ENCODE data around the gene RAB27B.
"Not testable (repeated sequence)": the region's sequence is repeated elsewhere in the genome, so short reads cannot be mapped to it uniquely, and the experiment has no call there.

Gene RAB27B

DNA sequence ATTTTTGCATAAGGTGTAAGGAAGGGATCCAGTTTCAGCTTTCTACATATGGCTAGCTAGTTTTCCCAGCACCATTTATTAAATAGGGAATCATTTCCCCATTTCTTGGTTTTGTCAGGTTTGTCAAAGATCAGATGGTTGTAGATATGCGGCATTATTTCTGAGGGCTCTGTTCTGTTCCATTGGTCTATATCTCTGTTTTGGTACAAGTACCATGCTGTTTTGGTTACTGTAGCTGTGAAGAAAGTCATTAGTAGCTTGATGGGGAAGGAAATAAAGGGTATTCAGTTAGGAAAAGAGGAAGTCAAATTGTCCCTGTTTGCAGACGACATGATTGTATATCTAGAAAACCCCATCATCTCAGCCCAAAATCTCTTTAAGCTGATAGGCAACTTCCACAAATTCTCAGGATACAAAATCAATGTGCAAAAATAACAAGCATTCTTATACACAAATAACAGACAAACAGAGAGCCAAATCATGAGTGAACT is 7.4 kb upstream of the RAB27B start:
- not testable (repeated sequence) for DNase-seq

DNA sequence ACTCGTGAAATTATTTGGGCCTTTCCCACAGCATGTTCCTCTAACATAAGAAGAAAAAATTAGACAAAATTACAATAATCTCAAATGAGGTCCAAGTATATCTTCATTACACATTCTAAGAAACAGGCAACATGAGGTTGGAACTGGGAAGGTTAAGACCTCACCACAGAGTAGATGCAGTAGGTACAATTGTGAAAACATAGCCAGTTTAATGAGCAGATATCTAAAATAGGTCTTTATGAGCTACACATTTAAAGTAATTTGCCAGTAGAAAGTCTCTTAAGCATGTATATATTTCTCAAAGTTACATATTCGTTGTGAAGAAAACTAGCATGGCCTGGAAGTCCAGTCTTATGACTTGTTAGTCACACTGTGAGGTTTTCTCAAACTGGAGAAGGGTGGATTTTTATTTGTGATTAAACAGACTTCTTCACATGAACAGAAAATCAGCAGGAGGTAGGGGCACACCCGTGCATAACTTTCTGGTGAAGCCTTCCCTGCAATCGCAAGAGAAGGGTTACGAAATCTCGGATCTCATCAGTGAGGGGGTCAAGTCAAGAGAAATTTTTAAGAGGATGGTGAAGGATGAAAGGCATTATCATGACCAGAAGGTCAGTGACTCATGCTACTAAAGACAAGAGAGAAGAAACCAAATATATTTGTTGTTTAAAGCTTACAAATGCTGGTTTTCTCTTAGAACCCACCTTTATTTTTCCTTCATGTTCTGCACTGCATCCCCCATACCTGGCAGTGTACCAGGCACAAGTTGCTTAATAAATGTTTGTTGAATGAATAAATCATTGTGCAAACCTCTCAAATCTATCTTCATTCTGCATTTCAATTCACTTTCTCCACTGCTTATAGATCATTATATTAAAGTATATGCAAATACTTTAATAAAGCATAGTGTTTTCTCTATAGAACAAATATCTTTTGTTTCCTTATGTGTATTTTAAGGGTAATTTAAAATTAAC is 5.1 kb upstream of the RAB27B start:
- no peak for DNase-seq

DNA sequence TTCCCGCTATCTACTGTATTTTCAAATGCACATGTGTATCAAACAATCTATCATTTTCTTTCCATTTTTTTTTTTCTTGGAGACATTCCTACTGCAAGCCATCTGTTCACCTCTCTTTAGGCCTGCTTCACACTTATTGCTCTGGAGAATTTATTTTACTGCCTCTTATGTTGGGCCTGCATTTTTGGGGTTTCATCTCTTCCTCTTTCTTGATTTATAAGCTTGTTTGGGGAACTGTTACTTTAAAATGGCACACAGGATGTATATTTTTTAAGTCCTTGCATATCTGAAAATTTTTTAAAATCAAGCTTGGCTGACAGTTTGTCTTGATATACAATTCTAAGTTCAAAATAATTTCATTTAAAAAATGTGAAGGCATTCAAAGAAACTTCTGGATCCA is 3.5 kb upstream of the RAB27B start:
- DNase-seq, result no peak

DNA sequence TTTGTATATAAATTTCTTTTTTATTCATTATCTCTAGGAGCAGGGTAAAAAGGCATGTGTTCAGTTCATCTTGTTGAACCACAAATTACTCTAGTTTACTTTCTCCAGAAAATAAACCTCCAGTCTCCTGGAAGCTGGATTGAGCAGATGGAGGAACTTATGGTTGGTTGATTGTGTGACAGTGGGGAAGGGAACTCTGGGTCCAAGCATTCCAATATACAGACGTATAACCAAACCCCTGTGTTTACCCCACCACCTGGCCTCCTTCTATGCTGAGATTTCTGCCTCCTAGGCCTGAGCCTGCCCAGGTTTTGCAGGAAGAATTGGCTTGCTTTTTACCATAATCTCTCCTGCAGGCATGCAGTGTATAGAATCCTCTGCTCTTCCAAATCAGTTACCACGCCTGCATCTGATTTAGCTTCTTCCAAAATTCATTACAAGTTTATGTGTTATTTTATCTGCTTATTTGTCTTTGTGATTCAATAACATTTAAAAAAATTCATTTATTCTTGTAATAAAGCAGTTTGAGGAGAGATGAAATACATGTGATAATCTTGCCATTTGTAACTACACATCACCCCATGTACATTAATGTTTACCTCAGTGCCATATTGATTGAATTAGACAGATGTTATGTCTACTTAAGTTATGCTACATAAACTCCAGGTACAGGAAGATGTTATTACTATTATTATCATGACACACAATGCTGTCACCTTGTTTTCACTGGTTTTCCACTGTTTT is 2.5 kb upstream of the RAB27B start:
- DNase-seq, result no peak

DNA sequence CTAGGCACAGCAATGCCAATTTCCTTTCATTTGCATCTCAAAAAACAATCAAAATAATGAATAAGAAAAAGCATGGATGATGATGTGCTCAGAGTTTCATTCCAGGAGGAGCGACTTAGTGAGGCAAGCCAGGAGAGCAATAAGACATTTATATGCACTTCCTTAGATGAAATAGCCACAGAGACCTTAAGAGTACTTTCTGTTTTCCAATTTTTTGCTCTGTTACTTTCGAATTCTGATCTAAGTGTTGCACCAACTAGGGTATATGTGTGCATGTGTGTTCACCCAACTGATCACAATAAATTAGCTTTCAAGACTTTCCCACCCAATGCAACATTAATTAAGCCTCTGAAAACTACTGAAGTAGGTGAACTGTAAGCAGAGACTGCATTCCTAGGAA is 709 bp downstream of the RAB27B start:
- DNase-seq, result no peak

DNA sequence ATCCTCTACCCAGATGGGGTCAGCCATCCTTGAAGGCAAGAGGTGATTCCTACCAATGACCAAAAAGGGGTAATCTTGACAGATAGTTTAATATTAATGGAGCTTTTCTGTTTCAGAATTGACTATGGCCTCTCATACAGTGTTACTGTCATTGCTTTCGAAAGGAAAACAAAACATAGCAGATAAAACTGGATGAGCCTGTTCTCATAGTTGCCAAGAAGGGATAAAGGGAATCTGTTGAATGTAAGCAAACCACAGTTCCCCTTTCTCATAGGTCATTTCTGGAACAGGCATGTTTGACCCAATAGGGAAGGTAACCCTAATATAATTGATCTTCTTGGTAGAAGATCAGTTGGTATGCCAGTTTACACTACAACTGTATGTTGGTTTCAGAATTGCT is 1.6 kb downstream of the RAB27B start:
- no peak for DNase-seq

DNA sequence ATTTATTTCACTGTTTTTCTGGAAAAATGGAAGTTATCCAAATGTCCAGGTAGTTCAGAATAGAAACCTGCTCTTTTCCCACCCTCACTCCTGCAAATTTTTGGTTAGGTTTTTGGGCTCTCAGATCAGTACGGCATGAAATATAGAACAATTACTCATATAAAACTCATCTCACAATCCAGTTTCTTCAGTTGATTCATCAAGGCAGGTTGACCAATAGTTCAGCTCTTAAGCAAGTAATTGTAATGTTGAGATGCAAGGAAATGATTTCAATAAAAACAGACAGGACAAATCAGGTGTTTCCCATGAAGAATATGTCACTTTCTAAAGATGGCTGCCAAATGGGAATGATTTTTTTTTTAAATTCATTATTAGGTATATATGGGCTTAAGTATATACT is 2.0 kb downstream of the RAB27B start:
- DNase-seq, result no peak

DNA sequence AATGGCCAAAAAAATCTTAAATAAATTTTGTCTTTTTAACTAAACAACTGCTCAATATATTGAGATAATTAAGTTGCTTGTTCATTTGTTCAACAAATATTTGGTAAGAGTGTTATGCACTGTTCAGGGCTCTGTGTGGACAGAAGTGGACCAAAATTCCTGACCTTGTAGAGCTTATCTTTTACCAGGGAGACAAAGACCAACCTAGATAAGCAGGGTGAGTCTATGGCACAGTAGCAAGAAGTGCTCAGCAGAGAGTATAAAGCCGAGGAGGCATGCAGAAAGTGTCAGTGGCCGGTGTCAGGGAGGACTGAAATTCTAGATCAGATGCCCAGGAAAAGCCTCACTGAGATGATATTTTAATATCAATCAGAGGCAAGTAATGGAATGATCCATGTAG is 2.6 kb downstream of the RAB27B start:
- no peak for DNase-seq

DNA sequence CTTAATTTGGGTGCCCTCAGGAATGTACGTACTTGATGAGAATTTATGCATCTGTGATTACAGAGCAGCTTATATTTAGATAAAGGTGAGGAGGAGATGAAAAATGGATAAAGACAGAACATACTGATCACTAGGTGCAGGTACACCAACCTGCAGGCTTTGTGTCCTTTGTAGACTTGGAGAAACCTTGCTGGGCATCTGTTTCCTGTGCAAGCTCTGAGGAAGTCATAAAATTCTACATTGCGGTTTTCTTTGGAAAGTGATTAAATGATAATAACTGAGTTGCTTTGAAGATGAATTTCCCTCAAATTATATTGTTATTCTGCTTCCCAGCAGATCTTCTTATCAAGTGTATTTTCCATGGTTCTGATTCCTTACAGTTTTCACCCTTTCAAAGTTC is 7.7 kb downstream of the RAB27B start:
- no peak for DNase-seq

DNA sequence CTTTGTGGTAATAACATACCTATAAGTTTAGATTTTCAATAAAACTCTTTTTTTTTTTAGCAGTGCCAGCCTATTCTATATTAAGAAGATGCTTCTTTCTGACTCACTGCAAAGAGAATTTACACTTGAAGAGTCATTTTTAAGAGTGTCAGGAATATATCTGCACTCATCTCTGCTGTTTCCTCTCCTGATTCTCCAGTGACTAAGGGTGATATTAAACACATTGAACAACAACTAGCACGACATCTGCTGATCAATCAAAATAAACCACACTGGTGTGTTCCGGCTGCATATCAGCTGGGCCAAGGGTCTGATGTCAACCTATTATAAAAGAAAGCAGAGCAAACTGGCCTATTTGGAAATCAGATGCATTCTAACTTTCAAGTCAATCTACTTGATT is 15.0 kb downstream of the RAB27B start:
- DNase-seq, result no peak

DNA sequence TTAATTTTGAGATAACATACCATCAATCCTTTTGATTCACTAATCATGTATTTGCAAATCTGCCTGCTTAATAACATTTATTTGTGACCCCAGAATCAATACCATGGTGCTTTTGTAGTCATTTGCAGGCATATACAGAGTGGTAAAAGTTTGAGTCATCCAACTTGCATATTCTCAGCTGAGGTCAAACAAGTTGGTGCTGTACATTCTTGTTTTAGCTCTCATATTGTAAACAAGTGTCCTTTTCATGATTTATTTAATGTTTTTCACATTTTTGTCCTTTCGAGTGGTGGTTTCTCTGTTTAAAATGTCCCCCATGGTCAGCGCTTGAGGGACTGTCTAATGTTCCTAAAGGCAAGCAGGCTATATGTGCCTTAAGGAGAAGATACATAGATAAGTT is 17.5 kb downstream of the RAB27B start:
- DNase-seq, result no peak

DNA sequence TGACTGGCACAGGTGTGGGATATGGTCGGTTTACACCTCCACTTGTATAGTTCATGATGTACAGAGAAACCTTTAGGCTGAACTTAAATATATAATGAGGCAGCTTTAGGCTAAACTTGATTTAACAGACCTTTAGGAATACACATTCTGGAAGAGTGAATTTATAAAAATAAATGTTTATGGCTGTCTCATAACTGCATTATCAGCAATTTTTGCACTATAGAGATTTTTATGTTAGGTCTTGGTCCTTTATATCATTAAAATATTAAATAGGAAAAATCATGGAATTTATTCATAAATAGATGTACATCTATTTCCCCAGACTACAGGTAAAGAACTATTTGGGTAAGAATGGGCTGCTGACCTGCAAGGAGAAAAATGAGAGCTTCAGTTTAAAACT is 19.8 kb downstream of the RAB27B start:
- DNase-seq, result no peak

DNA sequence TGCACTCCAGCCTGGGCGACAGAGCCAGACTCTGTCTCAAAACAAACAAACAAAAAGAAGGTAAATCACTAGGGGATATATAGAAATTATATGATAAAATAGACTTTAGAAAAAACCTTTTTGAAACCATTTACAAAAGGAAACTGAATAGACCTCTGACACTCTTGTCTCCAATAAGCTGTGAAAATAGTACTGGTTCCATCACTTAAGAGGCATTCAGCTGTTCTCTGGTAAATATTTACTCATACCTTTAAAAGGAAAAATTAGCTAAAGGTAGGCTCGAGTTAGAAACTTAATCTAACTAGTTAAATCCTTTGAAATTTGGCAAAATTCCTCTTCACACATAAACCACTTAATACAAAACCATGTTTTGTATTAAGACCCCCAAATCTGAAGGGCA is 21.4 kb downstream of the RAB27B start:
- DNase-seq, result no peak

DNA sequence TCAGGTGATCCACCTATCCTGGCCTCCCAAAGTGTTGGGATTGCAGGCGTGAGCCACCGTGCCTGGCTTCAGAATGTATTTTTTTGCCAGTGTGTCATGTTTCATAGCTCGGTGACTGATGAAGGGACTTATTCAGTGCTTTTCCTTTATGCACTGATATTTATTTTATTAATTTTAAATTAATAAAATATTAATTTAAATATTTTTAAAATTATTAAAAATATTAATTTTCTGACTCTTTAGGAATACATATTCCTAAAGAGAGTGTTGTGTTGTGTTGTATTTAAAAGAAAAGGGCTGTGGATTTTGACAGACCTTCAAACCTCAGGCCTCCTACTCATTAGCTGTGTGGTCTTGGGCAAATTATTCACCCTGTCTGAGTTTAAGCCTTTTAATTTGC is 22.3 kb downstream of the RAB27B start:
- no peak for DNase-seq

DNA sequence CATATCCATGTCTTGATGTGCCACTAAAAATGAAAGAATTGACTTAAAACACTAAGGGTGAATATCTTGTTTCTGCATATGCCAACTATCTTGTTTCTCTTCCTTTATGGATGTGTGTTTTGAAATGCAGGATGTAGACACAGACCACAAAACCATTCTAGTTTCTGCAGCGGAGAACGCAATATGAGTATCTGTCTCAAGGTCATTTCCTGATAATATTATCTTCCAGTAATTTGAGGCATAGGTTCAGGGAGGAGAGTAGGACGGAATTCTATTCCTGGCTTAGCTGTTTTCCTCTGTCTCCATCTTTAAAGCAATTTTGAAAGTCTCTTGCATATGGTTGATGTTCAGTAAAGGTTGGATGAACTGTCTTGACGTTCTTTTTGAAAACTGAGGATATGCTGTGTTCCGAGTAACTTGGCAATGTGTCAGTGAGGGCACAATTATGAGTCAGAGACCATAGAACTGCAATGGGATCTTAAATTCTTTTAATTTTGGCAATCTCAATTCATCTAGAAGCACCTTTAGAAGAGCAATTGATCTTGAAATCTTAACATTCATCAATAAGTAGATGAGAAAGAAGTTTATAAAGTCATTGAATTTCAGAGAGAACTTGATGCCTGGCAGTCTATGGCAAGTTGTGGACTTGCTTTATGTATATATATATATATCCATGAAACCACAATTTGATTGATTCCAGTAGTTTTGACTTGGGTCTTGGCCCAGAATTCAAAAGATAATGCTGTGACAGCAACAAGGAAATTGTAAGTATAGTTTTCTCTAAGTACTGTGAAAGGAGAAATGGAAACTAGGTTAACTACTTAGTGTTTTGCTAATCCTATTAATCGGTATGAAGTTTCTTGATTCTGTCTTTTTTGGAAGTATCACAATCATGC is 24.8 kb downstream of the RAB27B start:
- no peak for DNase-seq

DNA sequence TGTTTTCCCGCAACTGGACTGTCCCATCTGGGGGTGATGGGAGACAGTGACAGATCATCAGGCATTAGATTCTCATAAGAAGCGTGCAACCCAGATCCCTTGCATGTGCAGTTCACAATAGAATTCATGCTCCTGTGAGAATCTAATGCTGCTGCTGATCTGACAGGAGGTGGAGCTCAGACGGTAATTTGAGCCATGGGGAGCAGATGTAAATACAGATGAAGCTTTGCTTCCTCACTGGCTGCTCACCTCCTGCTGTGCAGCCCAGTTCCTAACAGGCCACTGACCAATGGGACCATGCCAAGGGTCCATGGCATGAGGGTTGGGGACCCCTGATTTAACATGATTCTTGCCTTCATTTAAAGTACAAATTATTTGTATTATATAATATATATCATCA is 26.8 kb downstream of the RAB27B start:
- not testable (repeated sequence) for DNase-seq

DNA sequence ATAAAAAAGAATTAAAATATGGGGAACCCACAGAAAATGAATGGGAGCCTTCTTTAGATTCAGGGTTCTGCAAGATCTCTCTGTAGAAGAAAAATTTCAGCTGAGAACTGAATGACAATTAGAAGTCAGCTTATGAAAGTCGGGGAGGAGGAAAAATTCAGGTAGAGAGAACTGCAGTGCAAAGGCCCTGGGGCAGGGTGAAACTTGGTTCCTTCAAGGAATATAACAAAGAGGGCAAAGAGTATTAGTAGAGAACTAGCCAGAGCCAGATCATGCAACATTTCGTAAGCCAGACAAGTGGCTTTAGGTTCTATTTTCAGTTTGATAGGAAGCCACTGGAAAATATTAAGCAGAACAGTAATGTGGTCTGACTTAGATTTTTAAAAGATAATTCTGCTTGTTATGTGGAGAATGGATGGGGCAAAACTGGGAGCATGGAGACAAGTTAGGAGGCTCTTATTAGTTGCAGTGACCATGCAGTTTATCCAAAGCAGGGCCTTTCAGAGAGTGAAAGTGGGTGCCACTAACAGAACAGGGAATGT is 27.9 kb downstream of the RAB27B start:
- no peak for DNase-seq

DNA sequence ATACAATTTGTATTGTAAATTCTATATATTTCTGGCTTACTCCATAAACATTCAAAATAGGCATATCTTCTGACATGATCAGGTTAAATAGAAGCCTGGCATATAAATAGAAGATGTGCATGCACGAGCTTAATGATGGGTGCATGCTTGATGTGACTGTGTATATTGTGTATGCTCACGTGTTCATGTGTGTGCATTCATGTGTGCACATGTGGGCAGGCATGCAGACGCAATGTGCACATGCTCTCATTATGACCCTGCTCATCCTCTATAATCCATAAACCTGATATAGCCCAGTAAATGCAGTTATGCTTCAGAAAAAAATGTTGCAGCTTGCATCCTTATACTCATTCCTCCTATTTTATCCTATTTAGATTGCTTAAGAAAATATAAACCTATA is 29.2 kb downstream of the RAB27B start:
- DNase-seq, result no peak

DNA sequence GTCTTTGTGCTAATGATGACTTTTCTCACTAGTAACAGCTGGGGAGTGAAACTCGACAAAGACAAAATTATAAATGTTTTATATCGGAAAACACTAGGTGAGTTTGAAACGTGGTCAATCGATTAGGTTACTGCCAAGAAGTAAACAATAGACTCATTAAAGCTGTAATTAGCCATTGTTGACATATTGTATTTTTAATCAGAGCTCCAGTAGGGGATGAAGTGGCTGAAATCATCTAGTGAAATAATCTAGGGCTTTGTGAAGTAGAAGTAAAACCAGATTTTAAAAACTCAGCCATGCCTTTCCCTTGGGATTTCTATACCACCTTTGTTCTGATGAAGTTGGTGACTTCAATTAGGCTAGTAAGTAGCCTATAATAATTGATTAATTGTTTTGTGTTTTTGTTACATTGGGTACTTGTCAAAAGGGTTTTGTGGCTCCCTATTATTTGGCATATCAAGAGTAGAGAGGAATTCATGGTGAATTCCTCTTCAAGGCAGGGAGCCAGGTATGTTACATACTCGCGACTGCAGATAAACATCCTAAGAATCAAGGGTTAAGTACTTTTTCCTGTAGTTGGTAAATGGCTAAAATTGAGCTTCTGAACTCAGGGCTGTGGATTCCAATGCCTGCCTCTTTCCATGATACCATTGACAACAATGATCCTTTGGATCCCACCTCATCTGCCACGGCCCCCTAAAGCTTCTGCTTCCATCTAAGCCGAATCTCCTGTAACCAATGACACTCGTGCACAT is 31.6 kb downstream of the RAB27B start:
- no peak for DNase-seq

DNA sequence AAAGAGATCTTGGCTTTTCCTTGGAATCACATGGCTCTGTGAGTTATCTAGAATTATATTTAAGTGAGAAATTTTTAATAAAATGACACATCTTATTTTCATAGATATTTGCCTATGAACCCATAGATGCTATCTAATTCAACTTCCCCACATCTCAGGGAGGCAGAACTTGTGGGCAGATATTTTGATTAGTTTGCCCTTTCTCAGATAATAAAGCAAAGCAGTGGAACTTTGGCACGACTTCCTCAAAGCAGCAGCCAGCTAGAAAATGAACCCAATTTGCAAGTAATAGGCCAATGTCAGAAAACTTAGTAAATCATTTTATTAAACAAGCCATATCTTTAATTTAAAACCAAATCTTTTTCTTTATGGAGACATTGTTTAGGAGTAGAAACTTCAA is 32.7 kb downstream of the RAB27B start:
- no peak for DNase-seq

DNA sequence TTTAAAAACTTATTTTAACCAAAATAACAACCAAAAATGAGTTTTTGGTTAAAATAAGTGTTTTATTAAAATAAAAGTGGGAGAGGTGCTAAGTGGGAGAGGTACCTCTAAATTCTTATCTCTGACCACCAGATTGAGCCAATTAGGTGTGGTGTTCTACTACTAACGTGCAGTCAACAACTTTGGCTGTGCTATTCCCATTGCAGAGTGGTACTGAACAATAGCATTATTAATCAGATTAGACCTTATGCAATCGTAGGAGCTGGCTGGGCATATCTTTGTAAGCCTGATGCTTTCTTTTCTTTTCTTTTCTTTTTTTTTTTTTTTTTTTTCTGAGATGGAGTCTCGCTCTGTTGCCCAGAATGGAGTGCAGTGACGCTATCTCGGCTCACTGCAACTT is 38.9 kb downstream of the RAB27B start:
- no peak for DNase-seq

DNA sequence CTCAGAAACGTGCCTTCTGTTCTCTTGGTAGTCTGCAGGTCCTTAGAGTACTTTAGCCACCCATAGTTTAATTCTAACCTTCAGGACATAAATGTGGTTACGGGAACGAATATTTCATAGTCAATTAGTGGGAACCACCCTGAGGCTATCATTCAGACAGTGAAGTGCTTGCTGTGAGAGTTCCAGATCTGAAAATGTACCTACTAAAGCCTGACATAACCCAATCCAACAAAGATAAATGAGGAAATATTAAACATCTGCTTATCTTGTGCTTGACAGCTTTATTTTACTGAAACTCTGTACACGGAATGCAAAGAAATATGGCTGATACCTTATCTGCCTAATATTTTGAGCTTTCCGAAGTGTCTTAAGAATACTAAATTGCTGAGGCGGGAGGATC is 43.0 kb downstream of the RAB27B start:
- no peak for DNase-seq

Measured in NCI-H774 (cell line).